SK-N-SH (cell line): ENCODE data around the gene EGFLAM. TPM values are rescaled to one million over a fixed set of nuclear protein-coding genes. Genes with fewer than 3 reads are reported as not detected.

Source experiments
- CTCF ChIA-PET: fragments of 300-600, 350-600 bp; formaldehyde crosslinking; extraction: SDS; loops from one replicate; lab custom pipeline; 2021; lab: Yijun Ruan, JAX
- POLR2A ChIA-PET: fragments of 350-600 bp; sonication (Branson Sonifier 250); formaldehyde crosslinking; extraction: SDS; loops from one replicate; lab custom pipeline; 2020; ENCODE audit warnings: antibody characterized with exemption, inconsistent platforms; lab: Yijun Ruan, JAX
- DNase-seq: peaks from one replicate; pipeline ENCODE4 v3.0.0; 2012
- H2AFZ ChIP-seq: fragments of 200-600 bp; sonication (generic); 2 replicates; pipeline ENCODE4 v1.8.1; 2016; ENCODE audit warnings: antibody characterized with exemption, mild to moderate bottlenecking, low read depth
- H3F3A ChIP-seq: fragments of 200-600 bp; sonication (generic); replicated peaks from 2 replicates; pipeline ENCODE3; 2016; ENCODE audit warnings: antibody characterized with exemption, mild to moderate bottlenecking; ENCODE audit not compliant: insufficient read depth
- H3K27ac ChIP-seq, 2 experiments: fragments of 200-500 bp in 1 of 2; fragments of 200-600 bp in 1 of 2; sonication (Bioruptor generic) in 1 of 2; sonication (generic), shearing (Covaris generic) in 1 of 2; 2 replicates each; pipeline versions ENCODE4 v1.5.1 to v1.6.1; 2014 to 2016; ENCODE audit warnings: low read depth in 2 of 2, inconsistent platforms in 1 of 2, low read length in 1 of 2, mild to moderate bottlenecking in 1 of 2, mixed read lengths in 1 of 2
- H3K27me3 ChIP-seq: fragments of 200-600 bp; sonication (generic), shearing (Covaris generic); 2 replicates; pipeline ENCODE4 v1.6.1; 2016; ENCODE audit warnings: mixed run types; ENCODE audit not compliant: insufficient read depth
- H3K36me3 ChIP-seq, 2 experiments: fragments of 200-500 bp in 1 of 2; fragments of 200-600 bp in 1 of 2; sonication (Bioruptor generic) in 1 of 2; sonication (generic) in 1 of 2; replicated peaks in 1 of 2; 2 replicates each; pipeline versions ENCODE3 to v1.5.1; 2014 to 2016; ENCODE audit warnings: low read length in 1 of 2, mild to moderate bottlenecking in 1 of 2; ENCODE audit not compliant: insufficient read depth in 2 of 2, control insufficient read depth in 1 of 2
- H3K4me1 ChIP-seq, 2 experiments: fragments of 200-500 bp in 1 of 2; fragments of 200-600 bp in 1 of 2; sonication (Bioruptor generic) in 1 of 2; sonication (generic), shearing (Covaris generic) in 1 of 2; 2 replicates each; pipeline versions ENCODE4 v1.5.1 to v1.6.1; 2014 to 2016; ENCODE audit warnings: low read depth in 1 of 2, low read length in 1 of 2, mixed run types in 1 of 2; ENCODE audit not compliant: insufficient read depth in 2 of 2, control insufficient read depth in 1 of 2
- H3K4me2 ChIP-seq: fragments of 200-600 bp; sonication (generic), shearing (Covaris generic); 2 replicates; pipeline ENCODE4 v1.6.1; 2017; ENCODE audit warnings: mixed run types
- H3K4me3 ChIP-seq, 2 experiments: fragments of 200-500 bp in 1 of 2; fragments of 200-600 bp in 1 of 2; sonication (Bioruptor generic) in 1 of 2; sonication (generic), shearing (Covaris generic) in 1 of 2; 2 replicates each; pipeline versions ENCODE4 v1.5.1 to v1.8.1; 2014 to 2016; ENCODE audit warnings: low read depth in 2 of 2, inconsistent platforms in 1 of 2, low read length in 1 of 2, mild to moderate bottlenecking in 1 of 2, mixed read lengths in 1 of 2, moderate library complexity in 1 of 2
- H3K79me2 ChIP-seq: fragments of 200-600 bp; sonication (generic); 2 replicates; pipeline ENCODE4 v1.8.1; 2017; ENCODE audit warnings: mild to moderate bottlenecking; ENCODE audit not compliant: insufficient read depth
- H3K9ac ChIP-seq: fragments of 200-600 bp; sonication (generic); 2 replicates; pipeline ENCODE4 v1.6.1; 2017; ENCODE audit warnings: mixed run types
- H3K9me2 ChIP-seq: fragments of 200-600 bp; sonication (generic); 2 replicates; pipeline ENCODE4 v1.6.1; 2017; ENCODE audit warnings: mixed run types
- H3K9me3 ChIP-seq: fragments of 200-600 bp; sonication (generic); 2 replicates; pipeline ENCODE4 v1.6.1; 2017; ENCODE audit warnings: mixed run types, mild to moderate bottlenecking, moderate library complexity
- H4K20me1 ChIP-seq: fragments of 200-600 bp; sonication (generic); 2 replicates; pipeline ENCODE4 v1.6.1; 2017; ENCODE audit warnings: mild to moderate bottlenecking, mixed run types; ENCODE audit not compliant: insufficient read depth
- EP300 ChIP-seq, 2 experiments: IDR thresholded peaks; 2 replicates each; pipeline versions ENCODE4 v1.4.0 to v1.6.1; 2012; ENCODE audit warnings: borderline replicate concordance in 1 of 2, low read depth in 1 of 2, low read length in 1 of 2
- EZH2phosphoT487 ChIP-seq: fragments of 200-600 bp; sonication (generic); IDR thresholded peaks from 2 replicates; pipeline ENCODE4 v1.6.1; 2017; ENCODE audit warnings: low read depth, mixed run types, mild to moderate bottlenecking, antibody characterized with exemption, moderate library complexity, borderline replicate concordance
- GABPA ChIP-seq: IDR thresholded peaks from 2 replicates; pipeline ENCODE4 v1.4.0; 2012; ENCODE audit warnings: low read depth, mild to moderate bottlenecking
- MEF2A ChIP-seq: IDR thresholded peaks from 2 replicates; pipeline ENCODE4 v1.4.0; 2012; ENCODE audit warnings: low read depth, borderline replicate concordance
- MXI1 ChIP-seq: IDR thresholded peaks from 2 replicates; pipeline ENCODE4 v1.6.1; 2012; ENCODE audit warnings: mild to moderate bottlenecking, low read depth, low read length, improper control_type of control experiment
- RAD21 ChIP-seq: IDR thresholded peaks from 2 replicates; pipeline ENCODE4 v1.6.1; 2012; ENCODE audit warnings: mild to moderate bottlenecking, low read length
- RFX5 ChIP-seq: IDR thresholded peaks from 2 replicates; pipeline ENCODE4 v1.6.1; 2012; ENCODE audit warnings: mild to moderate bottlenecking, improper control_type of control experiment, low read length
- SIN3A ChIP-seq: IDR thresholded peaks from 2 replicates; pipeline ENCODE4 v1.6.1; 2012; ENCODE audit warnings: low read depth, mild to moderate bottlenecking, low read length, moderate library complexity, borderline replicate concordance
- TAF1 ChIP-seq: IDR thresholded peaks from 2 replicates; pipeline ENCODE4 v1.6.1; 2012; ENCODE audit warnings: low read depth, mild to moderate bottlenecking, low read length, moderate library complexity, borderline replicate concordance
- TEAD4 ChIP-seq: IDR thresholded peaks from 2 replicates; pipeline ENCODE4 v1.4.0; 2012; ENCODE audit warnings: mild to moderate bottlenecking, borderline replicate concordance; ENCODE audit not compliant: insufficient read depth
- WGBS: methylation state at CpG from one replicate; pipeline ENCODE4 v1.1.6; 2017; ENCODE audit warnings: low lambda C conversion rate; 5-methylcytosine and 5-hydroxymethylcytosine counted together
- polyA plus RNA-seq, 3 experiments: library from polyadenylated mRNA; depleted of rRNA; stranded (reverse); fragments of >200 nt; gene quantifications; 2 replicates each; pipeline ENCODE4 v1.2.3, GENCODE V29; 2012
- TF ChIP-seq, protein P1 (sequence below): IDR thresholded peaks from 2 replicates; pipeline ENCODE4 v1.6.1; 2012; ENCODE audit warnings: mild to moderate bottlenecking, low read depth, low read length, moderate library complexity
- TF ChIP-seq, protein P2 (sequence below): IDR thresholded peaks from 2 replicates; pipeline ENCODE4 v1.4.0; 2012; ENCODE audit warnings: low read depth, borderline replicate concordance
- TF ChIP-seq, protein P3 (sequence below): fragments of 200-600 bp; sonication (generic); IDR thresholded peaks from 2 replicates; pipeline ENCODE4 v1.6.1; 2017; ENCODE audit warnings: antibody characterized with exemption, mild to moderate bottlenecking, moderate library complexity

Gene EGFLAM
- polyA plus RNA-seq, 1 of the 3 experiments (the other 2 are of a cell fraction), result 0.05 TPM

DNA sequence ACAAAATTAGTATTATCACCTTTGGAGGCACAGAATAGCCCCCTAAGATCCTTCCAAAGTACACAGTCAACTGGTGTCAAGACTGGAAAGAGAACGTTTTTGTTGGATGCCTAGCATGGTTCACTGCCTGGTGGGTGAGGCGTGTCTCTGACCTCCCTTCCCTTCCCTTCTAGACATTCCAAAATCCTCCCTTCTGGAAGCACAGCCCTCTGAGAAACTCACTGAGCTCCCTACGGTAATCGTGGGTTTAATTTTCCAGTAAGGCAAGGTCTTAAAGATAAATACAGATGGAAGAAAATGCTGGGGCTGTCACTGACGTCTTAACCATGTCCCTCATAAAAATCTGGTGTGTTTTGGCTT is 159.3 kb downstream of the EGFLAM start:
- Histone ChIP-seq H3K4me3 (no peak overlapping the region), H3K79me2 (no peaks in the 10 kb centered on the region), H3K9me2 (no peaks in the 10 kb centered on the region), H3K27ac (no peak overlapping the region), H3K9ac (no peak overlapping the region), H3K27me3 (no peaks in the 10 kb centered on the region), H3K9me3 (no peaks in the 10 kb centered on the region), H3F3A (no peaks in the 10 kb centered on the region), H3K4me2 (no peak overlapping the region), H3K4me1 (0 out of 4 replicates have a peak, but pooled peaks cover 2 to 3% of the 10 kb centered on the region in 2 experiments), H3K36me3 (no peaks in the 10 kb centered on the region), H2AFZ (no peak overlapping the region), H4K20me1 (no peaks in the 10 kb centered on the region)
- ChIA-PET CTCF (interaction anchor here (2.0 to 10.7 kb wide), 3 partner anchors 24 to 391 kb away, joined by 7 to 135 read pairs (median 104); no protein-coding TSS in a partner anchor), POLR2A (no interaction called here)
- DNase-seq, result no peak
- TF ChIP-seq, protein P1, sequence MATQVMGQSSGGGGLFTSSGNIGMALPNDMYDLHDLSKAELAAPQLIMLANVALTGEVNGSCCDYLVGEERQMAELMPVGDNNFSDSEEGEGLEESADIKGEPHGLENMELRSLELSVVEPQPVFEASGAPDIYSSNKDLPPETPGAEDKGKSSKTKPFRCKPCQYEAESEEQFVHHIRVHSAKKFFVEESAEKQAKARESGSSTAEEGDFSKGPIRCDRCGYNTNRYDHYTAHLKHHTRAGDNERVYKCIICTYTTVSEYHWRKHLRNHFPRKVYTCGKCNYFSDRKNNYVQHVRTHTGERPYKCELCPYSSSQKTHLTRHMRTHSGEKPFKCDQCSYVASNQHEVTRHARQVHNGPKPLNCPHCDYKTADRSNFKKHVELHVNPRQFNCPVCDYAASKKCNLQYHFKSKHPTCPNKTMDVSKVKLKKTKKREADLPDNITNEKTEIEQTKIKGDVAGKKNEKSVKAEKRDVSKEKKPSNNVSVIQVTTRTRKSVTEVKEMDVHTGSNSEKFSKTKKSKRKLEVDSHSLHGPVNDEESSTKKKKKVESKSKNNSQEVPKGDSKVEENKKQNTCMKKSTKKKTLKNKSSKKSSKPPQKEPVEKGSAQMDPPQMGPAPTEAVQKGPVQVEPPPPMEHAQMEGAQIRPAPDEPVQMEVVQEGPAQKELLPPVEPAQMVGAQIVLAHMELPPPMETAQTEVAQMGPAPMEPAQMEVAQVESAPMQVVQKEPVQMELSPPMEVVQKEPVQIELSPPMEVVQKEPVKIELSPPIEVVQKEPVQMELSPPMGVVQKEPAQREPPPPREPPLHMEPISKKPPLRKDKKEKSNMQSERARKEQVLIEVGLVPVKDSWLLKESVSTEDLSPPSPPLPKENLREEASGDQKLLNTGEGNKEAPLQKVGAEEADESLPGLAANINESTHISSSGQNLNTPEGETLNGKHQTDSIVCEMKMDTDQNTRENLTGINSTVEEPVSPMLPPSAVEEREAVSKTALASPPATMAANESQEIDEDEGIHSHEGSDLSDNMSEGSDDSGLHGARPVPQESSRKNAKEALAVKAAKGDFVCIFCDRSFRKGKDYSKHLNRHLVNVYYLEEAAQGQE, result no peak
- TF ChIP-seq TEAD4 (no peak), MXI1 (no peak), GABPA (no peak), RAD21 (no peak), EZH2phosphoT487 (no peak), TAF1 (no peak), SIN3A (no peak), MEF2A (no peak), EP300 (IDR thresholded peaks at IDR 0.05; ENCODE audit: borderline replicate concordance in 1 of 2, low read depth in 1 of 2, low read length in 1 of 2) (no peak), RFX5 (no peak)
- TF ChIP-seq, protein P2, sequence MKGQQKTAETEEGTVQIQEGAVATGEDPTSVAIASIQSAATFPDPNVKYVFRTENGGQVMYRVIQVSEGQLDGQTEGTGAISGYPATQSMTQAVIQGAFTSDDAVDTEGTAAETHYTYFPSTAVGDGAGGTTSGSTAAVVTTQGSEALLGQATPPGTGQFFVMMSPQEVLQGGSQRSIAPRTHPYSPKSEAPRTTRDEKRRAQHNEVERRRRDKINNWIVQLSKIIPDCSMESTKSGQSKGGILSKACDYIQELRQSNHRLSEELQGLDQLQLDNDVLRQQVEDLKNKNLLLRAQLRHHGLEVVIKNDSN, result no peak
- TF ChIP-seq, protein P3, sequence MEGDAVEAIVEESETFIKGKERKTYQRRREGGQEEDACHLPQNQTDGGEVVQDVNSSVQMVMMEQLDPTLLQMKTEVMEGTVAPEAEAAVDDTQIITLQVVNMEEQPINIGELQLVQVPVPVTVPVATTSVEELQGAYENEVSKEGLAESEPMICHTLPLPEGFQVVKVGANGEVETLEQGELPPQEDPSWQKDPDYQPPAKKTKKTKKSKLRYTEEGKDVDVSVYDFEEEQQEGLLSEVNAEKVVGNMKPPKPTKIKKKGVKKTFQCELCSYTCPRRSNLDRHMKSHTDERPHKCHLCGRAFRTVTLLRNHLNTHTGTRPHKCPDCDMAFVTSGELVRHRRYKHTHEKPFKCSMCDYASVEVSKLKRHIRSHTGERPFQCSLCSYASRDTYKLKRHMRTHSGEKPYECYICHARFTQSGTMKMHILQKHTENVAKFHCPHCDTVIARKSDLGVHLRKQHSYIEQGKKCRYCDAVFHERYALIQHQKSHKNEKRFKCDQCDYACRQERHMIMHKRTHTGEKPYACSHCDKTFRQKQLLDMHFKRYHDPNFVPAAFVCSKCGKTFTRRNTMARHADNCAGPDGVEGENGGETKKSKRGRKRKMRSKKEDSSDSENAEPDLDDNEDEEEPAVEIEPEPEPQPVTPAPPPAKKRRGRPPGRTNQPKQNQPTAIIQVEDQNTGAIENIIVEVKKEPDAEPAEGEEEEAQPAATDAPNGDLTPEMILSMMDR, result no peak
- WGBS, result 83% methylated on average over 5 of the region's 5 CpGs
